22Rv1 (cell line): ENCODE measurements around the gene SMC6.

Source experiments
- ZFX ChIP-seq: fragments of 450-650 bp; IDR thresholded peaks from 2 replicates; pipeline ENCODE4 v1.6.1; 2017; ENCODE audit warnings: antibody characterized with exemption, borderline replicate concordance
- TF ChIP-seq, protein P1 (sequence below): fragments of 450-650 bp; IDR thresholded peaks from 2 replicates; pipeline ENCODE4 v1.5.1; 2017; ENCODE audit warnings: mild to moderate bottlenecking

- TF ChIP-seq, protein P1, sequence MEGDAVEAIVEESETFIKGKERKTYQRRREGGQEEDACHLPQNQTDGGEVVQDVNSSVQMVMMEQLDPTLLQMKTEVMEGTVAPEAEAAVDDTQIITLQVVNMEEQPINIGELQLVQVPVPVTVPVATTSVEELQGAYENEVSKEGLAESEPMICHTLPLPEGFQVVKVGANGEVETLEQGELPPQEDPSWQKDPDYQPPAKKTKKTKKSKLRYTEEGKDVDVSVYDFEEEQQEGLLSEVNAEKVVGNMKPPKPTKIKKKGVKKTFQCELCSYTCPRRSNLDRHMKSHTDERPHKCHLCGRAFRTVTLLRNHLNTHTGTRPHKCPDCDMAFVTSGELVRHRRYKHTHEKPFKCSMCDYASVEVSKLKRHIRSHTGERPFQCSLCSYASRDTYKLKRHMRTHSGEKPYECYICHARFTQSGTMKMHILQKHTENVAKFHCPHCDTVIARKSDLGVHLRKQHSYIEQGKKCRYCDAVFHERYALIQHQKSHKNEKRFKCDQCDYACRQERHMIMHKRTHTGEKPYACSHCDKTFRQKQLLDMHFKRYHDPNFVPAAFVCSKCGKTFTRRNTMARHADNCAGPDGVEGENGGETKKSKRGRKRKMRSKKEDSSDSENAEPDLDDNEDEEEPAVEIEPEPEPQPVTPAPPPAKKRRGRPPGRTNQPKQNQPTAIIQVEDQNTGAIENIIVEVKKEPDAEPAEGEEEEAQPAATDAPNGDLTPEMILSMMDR = no peak
- TF ChIP-seq ZFX = no peak
Observed at GRCh38 chr2:17689010-17689409, 64.6 kb downstream of the SMC6 start.
